GM23248 (cell line): ENCODE measurements around the gene RELT.

Source experiments
- EZH2 ChIP-seq: fragments of 200-600 bp; sonication (generic); IDR thresholded peaks from 2 replicates; pipeline ENCODE4 v1.6.1; 2018; ENCODE audit warnings: antibody characterized with exemption, mild to moderate bottlenecking; ENCODE audit not compliant: insufficient read depth, poor library complexity, severe bottlenecking
- EZH2phosphoT487 ChIP-seq: fragments of 200-600 bp; sonication (generic); IDR thresholded peaks from 2 replicates; pipeline ENCODE4 v1.6.1; 2018; ENCODE audit warnings: antibody characterized with exemption, moderate library complexity, mild to moderate bottlenecking, low read depth; ENCODE audit not compliant: insufficient read depth

GRCh38 chr11:73379189-73379880 is 3.1 kb downstream of the RELT start:
- TF ChIP-seq EZH2 (no peak), EZH2phosphoT487 (no peak)
